ENCODE data around the gene PLA2G6.

DNA sequence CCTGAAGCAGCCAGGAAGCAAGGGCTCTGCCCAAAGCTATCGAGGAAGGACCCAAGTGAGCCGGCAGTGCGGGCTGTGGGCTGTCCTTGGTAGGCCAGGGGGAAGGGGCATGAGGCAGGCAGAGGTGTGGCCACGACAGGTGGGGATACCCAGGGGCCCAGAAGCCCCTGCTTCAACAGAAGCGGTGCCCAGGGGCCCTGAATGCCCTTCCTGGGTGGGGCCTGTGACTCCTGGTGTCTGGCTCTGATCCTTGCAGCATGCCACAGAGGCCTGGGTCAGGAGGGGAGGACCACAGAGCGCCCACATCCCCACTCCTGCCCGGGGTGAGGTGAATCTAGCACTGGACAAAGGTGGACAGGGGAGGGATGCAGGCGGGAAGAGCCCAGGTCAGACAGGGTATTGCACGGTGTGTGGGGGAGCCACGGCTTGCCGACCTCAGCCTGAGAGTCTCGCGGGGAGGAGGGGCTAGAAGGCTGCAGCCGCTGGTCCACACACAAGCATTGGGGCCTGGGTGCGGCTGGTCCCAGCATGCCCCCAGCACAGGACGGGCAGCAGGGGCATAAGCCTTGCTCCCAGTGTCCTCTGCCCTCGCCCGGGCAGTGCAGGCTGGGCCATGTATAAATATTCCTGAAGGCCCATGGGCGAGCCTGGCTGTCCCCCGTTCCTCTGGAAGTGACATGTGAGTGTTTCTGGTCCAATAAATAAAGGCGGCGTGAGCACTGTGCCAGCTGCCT is 39.2 kb upstream of the PLA2G6 start:
- no peak for TF ChIP-seq JUND (IDR thresholded peaks at IDR 0.05; ENCODE audit: borderline replicate concordance, low read depth, low read length)
- no peak for TF ChIP-seq JUND (tag; IDR thresholded peaks at IDR 0.05; ENCODE audit: borderline replicate concordance, low read depth, low read length)
- TF ChIP-seq EGR1 (conservative IDR thresholded peaks at IDR 0.05): no peak
- no peak for TF ChIP-seq TAF7 (tag; IDR thresholded peaks at IDR 0.05)
- no peak for TF ChIP-seq HNRNPK (IDR thresholded peaks at IDR 0.05; ENCODE audit: low read depth, low read length, poor library complexity, severe bottlenecking)
- no peak for TF ChIP-seq CTCF (IDR thresholded peaks at IDR 0.05 in 2 of 3, conservative IDR thresholded peaks at IDR 0.05 in 1 of 3; ENCODE audit: insufficient read depth in 2 of 3, low read depth in 1 of 3, low read length in 3 of 3)

All from K562 (cell line).